SU-DHL-6 (cell line): ENCODE results near the gene TOR4A.

Experiments used
- CTCF ChIP-seq: fragments of 200-600 bp; sonication (generic); IDR thresholded peaks from one replicate; pipeline ENCODE4 v1.5.1; 2017; ENCODE audit warnings: antibody characterized with exemption, mild to moderate bottlenecking, low read length, moderate library complexity; ENCODE audit not compliant: insufficient read depth, poor library complexity, severe bottlenecking
- EZH2phosphoT487 ChIP-seq: fragments of 200-600 bp; sonication (generic), shearing (Covaris generic); conservative IDR thresholded peaks from 2 replicates; pipeline ENCODE4 v1.6.1; 2018; ENCODE audit warnings: mild to moderate bottlenecking, antibody characterized with exemption, low read length, moderate library complexity, mixed read lengths

GRCh38 chr9:137309368-137310188 lies 32.1 kb downstream of the TOR4A start:
- TF ChIP-seq EZH2phosphoT487 (no peak), CTCF (no peak)
